GM23338 (cell line): ENCODE data around the gene ARCN1.

Source experiments
- EZH2 ChIP-seq: fragments of 200-600 bp; sonication (generic); IDR thresholded peaks from one replicate; pipeline ENCODE4 v1.8.0; 2017; ENCODE audit warnings: antibody characterized with exemption, mild to moderate bottlenecking, low read depth; ENCODE audit not compliant: unreplicated experiment
- EZH2phosphoT487 ChIP-seq: fragments of 200-600 bp; sonication (generic); IDR thresholded peaks from one replicate; pipeline ENCODE4 v1.8.1; 2018; ENCODE audit warnings: antibody characterized with exemption; ENCODE audit not compliant: unreplicated experiment
- JUNB ChIP-seq: IDR thresholded peaks from one replicate; pipeline ENCODE4 v1.6.1; 2016; ENCODE audit warnings: antibody characterized with exemption; ENCODE audit not compliant: unreplicated experiment
- NANOG ChIP-seq: IDR thresholded peaks from 2 replicates; pipeline ENCODE4 v1.6.1; 2016; ENCODE audit warnings: antibody characterized with exemption, borderline replicate concordance
- POLR2AphosphoS5 ChIP-seq: IDR thresholded peaks from 2 replicates; pipeline ENCODE4 v1.6.1; 2016; ENCODE audit warnings: antibody characterized with exemption, low read depth
- TF ChIP-seq, protein P1 (sequence below), 2 experiments: fragments of 200-600 bp in 1 of 2; sonication (generic) in 1 of 2; conservative IDR thresholded peaks; 2 replicates each; pipeline versions ENCODE4 v1.5.1 to v1.6.1; 2016 to 2017; ENCODE audit warnings: antibody characterized with exemption in 2 of 2, low read depth in 2 of 2, mild to moderate bottlenecking in 2 of 2, moderate library complexity in 1 of 2
- TF ChIP-seq, protein P2 (sequence below): IDR thresholded peaks from one replicate; pipeline ENCODE4 v1.6.1; 2018; ENCODE audit warnings: antibody characterized with exemption; ENCODE audit not compliant: unreplicated experiment
- TF ChIP-seq, protein P3 (sequence below): IDR thresholded peaks from 2 replicates; pipeline ENCODE4 v1.6.1; 2016; ENCODE audit warnings: antibody characterized with exemption
- TF ChIP-seq, protein P4 (sequence below): fragments of 250-450 bp; sonication (Bioruptor Pico); IDR thresholded peaks from 2 replicates; pipeline ENCODE4 v1.5.0; 2020; ENCODE audit warnings: mild to moderate bottlenecking, moderate library complexity

DNA sequence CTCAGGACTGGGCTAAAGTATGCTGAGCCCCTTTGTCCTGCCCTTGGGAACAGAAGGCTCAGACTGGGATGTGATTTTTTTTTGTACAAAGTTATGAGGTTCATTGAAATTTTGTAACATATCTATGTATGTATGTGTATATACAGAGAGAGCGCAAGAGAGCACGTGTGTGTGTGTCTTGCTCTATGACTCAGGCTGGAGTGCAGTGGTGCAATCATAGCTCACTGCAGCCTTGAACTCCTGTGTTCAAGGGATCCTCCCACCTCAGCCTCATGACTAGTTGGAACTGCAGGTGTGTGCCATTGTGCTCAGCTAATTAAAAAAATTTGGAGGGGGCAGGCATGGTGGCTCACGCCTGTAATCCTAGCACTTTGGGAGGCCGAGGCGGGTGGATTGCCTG, 35.5 kb upstream of the ARCN1 start:
- TF ChIP-seq, protein P1, sequence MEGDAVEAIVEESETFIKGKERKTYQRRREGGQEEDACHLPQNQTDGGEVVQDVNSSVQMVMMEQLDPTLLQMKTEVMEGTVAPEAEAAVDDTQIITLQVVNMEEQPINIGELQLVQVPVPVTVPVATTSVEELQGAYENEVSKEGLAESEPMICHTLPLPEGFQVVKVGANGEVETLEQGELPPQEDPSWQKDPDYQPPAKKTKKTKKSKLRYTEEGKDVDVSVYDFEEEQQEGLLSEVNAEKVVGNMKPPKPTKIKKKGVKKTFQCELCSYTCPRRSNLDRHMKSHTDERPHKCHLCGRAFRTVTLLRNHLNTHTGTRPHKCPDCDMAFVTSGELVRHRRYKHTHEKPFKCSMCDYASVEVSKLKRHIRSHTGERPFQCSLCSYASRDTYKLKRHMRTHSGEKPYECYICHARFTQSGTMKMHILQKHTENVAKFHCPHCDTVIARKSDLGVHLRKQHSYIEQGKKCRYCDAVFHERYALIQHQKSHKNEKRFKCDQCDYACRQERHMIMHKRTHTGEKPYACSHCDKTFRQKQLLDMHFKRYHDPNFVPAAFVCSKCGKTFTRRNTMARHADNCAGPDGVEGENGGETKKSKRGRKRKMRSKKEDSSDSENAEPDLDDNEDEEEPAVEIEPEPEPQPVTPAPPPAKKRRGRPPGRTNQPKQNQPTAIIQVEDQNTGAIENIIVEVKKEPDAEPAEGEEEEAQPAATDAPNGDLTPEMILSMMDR (conservative IDR thresholded peaks at IDR 0.05; ENCODE audit: low read depth in 2 of 2) = no peak
- TF ChIP-seq, protein P2, sequence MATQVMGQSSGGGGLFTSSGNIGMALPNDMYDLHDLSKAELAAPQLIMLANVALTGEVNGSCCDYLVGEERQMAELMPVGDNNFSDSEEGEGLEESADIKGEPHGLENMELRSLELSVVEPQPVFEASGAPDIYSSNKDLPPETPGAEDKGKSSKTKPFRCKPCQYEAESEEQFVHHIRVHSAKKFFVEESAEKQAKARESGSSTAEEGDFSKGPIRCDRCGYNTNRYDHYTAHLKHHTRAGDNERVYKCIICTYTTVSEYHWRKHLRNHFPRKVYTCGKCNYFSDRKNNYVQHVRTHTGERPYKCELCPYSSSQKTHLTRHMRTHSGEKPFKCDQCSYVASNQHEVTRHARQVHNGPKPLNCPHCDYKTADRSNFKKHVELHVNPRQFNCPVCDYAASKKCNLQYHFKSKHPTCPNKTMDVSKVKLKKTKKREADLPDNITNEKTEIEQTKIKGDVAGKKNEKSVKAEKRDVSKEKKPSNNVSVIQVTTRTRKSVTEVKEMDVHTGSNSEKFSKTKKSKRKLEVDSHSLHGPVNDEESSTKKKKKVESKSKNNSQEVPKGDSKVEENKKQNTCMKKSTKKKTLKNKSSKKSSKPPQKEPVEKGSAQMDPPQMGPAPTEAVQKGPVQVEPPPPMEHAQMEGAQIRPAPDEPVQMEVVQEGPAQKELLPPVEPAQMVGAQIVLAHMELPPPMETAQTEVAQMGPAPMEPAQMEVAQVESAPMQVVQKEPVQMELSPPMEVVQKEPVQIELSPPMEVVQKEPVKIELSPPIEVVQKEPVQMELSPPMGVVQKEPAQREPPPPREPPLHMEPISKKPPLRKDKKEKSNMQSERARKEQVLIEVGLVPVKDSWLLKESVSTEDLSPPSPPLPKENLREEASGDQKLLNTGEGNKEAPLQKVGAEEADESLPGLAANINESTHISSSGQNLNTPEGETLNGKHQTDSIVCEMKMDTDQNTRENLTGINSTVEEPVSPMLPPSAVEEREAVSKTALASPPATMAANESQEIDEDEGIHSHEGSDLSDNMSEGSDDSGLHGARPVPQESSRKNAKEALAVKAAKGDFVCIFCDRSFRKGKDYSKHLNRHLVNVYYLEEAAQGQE = no peak
- no peak for TF ChIP-seq POLR2AphosphoS5
- no peak for TF ChIP-seq EZH2
- no peak for TF ChIP-seq EZH2phosphoT487
- TF ChIP-seq, protein P3, sequence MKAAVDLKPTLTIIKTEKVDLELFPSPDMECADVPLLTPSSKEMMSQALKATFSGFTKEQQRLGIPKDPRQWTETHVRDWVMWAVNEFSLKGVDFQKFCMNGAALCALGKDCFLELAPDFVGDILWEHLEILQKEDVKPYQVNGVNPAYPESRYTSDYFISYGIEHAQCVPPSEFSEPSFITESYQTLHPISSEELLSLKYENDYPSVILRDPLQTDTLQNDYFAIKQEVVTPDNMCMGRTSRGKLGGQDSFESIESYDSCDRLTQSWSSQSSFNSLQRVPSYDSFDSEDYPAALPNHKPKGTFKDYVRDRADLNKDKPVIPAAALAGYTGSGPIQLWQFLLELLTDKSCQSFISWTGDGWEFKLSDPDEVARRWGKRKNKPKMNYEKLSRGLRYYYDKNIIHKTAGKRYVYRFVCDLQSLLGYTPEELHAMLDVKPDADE = no peak
- no peak for TF ChIP-seq JUNB
- TF ChIP-seq, protein P4, sequence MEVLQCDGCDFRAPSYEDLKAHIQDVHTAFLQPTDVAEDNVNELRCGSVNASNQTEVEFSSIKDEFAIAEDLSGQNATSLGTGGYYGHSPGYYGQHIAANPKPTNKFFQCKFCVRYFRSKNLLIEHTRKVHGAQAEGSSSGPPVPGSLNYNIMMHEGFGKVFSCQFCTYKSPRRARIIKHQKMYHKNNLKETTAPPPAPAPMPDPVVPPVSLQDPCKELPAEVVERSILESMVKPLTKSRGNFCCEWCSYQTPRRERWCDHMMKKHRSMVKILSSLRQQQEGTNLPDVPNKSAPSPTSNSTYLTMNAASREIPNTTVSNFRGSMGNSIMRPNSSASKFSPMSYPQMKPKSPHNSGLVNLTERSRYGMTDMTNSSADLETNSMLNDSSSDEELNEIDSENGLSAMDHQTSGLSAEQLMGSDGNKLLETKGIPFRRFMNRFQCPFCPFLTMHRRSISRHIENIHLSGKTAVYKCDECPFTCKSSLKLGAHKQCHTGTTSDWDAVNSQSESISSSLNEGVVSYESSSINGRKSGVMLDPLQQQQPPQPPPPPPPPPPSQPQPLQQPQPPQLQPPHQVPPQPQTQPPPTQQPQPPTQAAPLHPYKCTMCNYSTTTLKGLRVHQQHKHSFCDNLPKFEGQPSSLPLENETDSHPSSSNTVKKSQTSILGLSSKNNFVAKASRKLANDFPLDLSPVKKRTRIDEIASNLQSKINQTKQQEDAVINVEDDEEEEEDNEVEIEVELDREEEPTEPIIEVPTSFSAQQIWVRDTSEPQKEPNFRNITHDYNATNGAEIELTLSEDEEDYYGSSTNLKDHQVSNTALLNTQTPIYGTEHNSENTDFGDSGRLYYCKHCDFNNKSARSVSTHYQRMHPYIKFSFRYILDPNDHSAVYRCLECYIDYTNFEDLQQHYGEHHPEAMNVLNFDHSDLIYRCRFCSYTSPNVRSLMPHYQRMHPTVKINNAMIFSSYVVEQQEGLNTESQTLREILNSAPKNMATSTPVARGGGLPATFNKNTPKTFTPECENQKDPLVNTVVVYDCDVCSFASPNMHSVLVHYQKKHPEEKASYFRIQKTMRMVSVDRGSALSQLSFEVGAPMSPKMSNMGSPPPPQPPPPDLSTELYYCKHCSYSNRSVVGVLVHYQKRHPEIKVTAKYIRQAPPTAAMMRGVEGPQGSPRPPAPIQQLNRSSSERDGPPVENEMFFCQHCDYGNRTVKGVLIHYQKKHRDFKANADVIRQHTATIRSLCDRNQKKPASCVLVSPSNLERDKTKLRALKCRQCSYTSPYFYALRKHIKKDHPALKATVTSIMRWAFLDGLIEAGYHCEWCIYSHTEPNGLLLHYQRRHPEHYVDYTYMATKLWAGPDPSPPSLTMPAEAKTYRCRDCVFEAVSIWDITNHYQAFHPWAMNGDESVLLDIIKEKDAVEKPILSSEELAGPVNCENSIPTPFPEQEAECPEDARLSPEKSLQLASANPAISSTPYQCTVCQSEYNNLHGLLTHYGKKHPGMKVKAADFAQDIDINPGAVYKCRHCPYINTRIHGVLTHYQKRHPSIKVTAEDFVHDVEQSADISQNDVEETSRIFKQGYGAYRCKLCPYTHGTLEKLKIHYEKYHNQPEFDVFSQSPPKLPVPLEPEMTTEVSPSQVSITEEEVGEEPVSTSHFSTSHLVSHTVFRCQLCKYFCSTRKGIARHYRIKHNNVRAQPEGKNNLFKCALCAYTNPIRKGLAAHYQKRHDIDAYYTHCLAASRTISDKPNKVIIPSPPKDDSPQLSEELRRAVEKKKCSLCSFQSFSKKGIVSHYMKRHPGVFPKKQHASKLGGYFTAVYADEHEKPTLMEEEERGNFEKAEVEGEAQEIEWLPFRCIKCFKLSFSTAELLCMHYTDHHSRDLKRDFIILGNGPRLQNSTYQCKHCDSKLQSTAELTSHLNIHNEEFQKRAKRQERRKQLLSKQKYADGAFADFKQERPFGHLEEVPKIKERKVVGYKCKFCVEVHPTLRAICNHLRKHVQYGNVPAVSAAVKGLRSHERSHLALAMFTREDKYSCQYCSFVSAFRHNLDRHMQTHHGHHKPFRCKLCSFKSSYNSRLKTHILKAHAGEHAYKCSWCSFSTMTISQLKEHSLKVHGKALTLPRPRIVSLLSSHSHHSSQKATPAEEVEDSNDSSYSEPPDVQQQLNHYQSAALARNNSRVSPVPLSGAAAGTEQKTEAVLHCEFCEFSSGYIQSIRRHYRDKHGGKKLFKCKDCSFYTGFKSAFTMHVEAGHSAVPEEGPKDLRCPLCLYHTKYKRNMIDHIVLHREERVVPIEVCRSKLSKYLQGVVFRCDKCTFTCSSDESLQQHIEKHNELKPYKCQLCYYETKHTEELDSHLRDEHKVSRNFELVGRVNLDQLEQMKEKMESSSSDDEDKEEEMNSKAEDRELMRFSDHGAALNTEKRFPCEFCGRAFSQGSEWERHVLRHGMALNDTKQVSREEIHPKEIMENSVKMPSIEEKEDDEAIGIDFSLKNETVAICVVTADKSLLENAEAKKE (CRISPR knock-in tag) = no peak
- no peak for TF ChIP-seq NANOG
